GM19452 (cell line): ENCODE measurements around the gene MTHFSD.

Experiments
- ATAC-seq: cut with Tn5 transposase; IDR thresholded peaks from one replicate; pipeline ENCODE4 v1.9.1; 2021; ENCODE audit not compliant: unreplicated experiment

Gene MTHFSD

DNA sequence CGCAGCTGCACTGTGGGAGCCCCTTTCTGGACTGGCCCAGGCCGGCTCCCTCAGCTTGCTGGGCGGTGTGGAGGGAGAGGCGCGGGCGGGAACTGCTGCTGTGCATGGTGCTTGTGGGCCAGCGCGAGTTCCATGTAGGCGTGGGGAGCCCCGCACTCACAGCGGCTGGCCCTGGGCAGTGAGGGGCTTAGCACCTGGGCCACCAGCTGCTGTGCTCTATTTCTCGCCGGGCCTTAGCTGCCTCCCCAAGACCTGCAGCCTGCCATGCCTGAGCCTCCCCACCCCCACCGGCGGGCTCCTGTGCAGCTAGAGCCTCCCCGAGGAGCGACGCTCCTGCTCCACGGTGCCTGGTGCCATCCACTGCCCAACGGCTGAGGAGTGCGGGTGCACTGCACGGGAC lies 1.7 kb downstream of the MTHFSD start:
- no peak for ATAC-seq

DNA sequence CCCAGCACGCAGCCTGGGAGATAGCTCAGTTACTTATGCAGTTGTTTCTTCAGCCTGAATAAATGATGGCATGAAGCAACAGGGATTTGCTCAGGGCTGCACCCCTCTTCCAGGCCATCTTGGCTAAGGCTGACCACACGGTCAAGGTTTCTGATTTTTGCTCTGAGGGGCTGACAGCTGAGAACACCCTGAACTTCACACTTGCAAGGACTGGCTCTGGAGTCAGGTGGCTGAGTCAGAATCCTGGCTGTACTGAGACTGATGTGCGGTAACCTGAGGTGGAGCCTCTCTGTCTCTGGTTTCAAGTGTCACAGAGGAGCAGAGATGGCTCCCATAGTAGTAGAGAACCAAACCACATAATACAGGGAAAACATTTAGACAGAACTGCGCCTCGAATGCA lies 4.8 kb downstream of the MTHFSD start:
- no peak for ATAC-seq

DNA sequence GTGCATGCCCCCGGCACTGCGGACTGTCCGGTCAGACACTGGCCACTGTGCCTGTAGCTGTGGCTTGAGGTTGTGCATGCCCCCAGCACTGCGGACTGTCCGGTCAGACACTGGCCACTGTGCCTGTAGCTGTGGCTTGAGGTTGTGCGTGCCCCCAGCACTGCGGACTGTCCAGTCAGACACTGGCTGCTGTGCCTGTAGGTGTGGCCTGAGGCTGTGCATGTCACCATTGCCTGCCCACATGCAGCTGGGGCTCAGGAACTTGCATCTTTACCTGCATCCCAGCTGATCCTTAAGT lies 5.2 kb downstream of the MTHFSD start:
- ATAC-seq, result no peak

DNA sequence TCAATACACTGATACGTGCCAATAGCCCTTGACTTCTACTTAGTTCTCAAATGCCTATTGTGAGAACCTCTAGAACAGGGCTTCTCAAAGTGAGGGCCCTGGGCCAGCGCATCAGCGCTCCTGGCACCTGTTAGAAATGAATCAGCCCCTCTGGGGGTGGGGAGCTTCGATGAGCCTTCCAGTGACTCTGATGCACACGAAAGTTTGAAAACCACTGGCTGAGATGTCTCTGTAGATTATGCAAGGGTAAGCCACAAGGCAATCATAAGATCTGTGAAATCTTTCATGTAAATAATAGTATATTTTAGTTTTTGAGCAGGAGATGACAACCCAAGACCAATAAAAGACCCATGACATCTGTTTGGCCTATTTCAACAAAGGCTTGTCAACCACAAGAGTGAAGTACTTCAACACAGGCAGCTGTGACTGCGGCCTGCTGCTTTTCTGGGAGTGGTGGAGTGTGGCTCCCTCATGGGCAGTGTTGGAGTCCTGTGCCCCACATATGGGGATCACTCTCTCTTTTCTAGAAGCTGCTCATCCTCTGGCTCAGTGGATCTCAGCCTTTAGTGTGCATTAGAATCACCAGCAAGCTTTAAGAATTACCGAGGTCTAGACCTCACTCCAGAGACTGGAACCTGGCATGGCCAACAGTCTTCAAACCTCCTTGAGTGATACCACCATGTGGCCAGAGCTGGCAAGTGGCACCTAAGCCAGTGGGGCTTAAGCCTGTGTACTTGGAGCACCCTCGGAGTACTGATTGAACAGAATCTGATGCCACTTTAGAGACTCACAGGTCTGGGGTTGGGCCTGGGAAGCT lies 5.8 kb downstream of the MTHFSD start:
- no peak for ATAC-seq

DNA sequence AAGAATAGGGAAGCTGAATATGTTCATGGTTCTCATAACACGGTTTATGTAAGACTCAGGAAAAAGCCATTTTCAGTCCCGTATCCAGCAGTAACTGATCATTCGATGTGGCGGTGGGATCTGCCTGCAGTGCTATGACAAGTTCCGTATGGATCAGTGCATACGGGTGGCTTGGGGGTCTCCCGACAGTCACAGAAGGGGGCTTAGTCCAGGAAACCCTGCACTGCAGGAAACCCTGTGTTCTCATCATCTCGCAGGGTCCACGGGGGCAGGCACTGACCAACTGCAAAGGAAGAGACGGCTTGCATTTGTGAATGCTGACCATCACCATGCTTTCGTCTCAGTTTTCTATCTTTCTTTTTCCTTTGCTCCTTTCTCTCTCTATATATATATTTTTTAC lies 7.7 kb downstream of the MTHFSD start:
- no peak for ATAC-seq

DNA sequence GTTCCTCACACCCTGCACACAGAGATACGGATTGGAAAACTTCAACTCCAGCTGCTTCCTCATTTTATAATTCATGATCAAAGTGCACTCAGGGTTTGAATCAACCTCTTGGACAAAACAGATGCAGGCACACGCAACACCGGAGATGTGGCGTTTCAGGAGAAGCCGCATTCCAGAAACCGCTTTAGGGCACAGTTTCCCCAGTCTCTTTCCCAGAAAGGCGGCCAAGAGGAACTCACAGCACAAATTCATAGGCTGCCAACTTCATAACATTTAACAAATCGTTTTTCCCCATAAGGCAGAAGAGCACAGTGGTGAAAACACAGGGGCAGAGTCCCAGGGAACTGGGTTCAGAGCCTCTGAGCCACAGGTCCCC lies 8.4 kb downstream of the MTHFSD start:
- no peak for ATAC-seq

DNA sequence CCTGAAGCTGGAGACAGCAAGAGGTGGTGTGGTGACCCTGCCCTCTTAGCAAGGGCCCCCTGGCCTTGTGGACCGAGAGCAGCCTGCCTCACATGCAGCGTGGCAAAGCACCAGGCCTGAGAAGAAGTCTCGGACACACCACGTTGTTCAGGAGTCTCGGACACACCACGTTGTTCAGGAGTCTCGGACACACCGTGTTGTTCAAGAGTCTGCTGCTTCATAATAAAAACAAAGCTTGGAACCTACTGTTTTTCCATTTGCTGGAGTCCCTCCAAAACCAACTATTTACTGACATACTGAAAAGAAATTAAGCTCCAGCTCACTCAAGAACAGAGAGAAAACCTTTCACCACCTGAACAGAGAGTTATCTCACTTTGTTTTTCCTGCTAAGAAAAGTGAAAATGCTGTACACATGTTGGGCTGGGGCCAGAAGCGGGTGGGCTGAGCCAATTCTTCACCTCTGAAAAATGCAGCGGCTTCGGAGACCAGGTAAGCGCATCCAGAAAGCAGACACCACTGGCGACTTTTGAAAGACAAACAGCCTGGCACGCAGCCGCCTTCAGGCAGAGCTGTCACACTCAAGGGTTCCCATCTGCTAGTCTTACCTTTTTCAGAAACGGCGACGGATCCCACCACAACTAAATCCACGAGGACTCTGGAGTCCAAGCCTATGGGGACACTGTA lies 8.9 kb downstream of the MTHFSD start:
- ATAC-seq, result no peak

DNA sequence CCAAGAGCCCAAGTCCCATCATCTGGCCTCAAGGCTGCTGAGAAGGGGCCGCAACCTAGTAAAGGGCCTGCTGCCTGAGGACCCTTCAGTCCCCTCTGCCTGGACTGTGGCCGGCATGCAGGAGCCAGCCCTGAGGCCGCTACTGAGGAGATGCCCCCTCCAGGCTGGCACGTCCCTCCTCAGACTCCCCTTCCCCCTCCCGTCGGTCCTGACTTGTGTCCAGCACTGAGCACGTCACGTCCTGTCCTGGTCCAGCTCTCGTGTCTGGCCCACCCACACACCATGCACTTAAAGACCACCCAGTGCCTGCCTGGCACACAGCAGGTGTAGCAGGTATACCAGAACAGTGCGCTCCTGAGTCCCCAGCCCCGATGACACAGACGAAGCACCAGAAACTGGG lies 9.6 kb downstream of the MTHFSD start:
- no peak for ATAC-seq

DNA sequence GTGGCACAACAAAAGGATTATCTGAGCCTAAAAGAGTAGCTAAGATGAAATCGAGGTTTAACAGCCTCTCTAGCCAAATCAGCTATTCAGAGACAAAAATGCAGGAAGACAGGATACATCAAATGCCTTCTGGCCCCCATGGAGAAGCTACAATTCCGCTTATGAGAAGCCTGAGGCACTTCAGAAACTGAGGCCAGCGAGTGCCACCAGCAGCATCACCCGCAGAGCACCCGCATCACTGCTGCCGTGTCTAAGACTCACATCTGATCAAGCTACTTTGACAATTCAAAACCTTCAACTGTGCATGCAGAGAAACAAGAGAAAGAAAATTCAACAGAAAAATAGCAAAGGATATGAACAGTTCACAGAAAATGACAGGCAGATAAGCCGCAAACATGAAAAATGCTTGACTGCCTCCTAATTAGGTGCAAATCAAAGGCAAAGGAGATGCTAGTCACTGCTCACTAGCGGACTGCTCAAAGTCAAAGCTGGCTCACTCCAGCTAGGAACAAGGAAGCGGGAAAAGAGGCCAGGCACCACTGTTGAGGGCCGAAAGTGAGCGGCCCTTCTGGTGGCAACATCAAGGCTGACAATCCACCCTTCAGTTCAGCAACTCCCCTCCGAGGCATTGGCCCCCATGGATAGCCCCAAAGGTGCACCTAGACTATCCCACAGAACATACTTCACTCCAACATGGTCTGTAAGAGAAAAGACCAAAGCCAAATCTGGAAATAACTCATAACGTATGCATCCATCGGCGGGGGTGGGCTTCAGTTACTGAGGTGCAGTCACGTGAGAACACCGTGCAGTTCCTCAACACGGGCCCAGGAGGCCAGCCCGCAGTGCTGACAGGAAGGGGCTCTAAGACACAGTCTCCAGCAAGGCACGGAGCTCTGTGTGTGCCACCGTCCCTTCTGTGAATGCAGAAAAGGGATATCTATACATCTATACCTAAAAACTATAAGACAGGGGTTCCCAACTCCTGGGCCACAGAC lies 12.0 kb downstream of the MTHFSD start:
- no peak for ATAC-seq

DNA sequence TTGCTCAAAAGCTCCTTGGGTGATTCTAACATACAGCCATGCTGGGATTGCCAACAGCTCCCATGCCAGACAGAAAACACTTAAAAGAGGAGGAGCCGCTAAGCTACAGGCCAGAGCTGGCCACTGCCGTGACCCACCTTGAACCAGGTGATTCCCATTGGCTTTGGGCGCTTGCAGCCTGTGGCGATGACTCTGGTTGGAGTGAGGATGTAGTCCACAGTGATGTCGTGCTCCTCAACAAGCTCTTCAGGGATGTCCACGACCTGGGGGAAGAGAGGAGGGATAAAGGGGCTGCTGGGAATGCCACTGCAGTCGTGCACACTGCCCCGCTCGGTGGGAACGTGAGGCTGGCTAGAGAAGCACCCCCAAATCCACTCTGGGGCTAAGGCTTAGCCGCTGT lies 13.5 kb downstream of the MTHFSD start:
- ATAC-seq, result no peak

DNA sequence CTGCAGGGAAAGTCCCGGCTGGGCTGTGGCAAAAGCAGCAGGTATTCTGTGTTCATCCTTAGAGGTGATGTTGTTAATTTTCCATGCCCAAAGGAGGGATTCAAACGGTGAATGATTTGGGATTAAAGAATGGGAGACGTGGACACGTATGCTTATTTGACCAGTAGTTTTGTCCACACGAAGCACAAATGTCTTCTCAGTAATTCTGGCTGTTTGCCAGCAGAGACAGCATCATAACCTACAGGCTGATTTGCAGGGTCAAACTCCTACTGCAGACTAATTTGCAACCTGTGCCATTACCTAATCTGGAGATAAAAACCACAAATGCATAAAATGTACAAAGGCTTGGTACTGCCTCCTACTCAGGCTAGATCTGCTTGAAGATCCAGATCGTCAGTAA lies 14.1 kb downstream of the MTHFSD start:
- ATAC-seq, result no peak

DNA sequence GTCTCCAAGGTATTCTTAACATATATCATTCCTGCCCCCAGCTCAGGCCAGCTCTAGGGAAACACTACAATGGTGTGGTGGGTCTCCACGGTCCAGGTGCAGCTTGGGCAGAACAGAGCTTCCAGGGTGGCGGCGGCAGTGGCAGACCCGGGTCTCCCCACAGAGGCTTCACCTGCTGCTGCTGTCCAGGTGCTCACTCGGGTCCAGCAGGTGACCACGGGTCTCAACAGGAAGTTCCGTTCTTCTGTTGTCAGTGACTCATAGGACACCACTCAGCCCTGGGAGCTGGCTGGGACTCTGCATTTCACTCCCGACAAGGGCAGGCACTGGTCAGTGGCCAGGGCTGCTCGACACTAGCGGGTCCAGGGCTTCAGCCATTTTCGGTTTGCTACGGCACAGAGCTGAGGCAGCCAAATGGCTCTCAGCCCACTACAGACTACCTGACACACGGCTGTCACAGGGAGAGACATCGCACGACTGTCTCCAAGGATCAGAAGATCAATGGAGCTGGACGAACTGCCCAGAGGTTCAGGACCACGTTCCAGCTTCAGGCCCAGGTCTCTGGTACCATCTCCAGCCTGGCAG lies 16.7 kb downstream of the MTHFSD start:
- ATAC-seq, result no peak

DNA sequence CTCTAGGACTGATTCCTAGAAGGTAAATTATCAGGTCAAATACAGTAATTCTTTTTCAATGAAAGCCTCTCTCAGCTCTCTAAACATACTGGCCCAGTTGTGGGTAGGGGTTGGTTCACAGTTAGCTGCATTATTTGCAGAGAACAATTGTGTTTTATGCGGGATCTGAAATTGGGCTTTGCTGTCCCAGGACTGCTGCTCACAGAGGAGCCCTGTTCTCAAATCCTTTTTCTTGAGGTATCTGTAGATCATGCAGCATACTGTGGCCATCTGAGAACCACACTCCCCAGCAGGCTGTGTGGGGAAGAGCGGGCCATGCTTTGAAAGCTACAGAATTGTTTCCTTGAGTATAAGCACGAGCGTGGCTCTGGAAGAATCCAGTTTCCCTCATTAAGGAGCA lies 17.5 kb downstream of the MTHFSD start:
- no peak for ATAC-seq

DNA sequence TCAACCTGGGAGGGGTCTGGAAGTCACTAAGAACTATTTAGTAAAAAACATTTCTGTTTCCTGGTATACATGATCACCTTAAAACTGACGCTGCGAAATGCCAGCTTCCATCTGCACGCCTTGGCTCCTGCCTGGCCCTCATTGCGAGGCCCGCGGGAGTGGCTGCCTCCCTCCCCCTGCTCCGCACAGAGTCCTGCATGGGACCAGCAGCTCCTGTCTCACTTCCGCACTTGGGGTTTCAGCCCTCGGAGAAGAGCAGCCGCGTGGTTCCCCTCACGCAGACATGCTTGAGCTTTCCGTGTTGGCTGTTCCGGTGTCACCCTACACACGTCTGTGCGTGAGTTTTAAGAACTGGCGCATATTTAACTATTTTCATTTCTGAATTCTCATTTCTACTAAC lies 18.4 kb downstream of the MTHFSD start:
- no peak for ATAC-seq

DNA sequence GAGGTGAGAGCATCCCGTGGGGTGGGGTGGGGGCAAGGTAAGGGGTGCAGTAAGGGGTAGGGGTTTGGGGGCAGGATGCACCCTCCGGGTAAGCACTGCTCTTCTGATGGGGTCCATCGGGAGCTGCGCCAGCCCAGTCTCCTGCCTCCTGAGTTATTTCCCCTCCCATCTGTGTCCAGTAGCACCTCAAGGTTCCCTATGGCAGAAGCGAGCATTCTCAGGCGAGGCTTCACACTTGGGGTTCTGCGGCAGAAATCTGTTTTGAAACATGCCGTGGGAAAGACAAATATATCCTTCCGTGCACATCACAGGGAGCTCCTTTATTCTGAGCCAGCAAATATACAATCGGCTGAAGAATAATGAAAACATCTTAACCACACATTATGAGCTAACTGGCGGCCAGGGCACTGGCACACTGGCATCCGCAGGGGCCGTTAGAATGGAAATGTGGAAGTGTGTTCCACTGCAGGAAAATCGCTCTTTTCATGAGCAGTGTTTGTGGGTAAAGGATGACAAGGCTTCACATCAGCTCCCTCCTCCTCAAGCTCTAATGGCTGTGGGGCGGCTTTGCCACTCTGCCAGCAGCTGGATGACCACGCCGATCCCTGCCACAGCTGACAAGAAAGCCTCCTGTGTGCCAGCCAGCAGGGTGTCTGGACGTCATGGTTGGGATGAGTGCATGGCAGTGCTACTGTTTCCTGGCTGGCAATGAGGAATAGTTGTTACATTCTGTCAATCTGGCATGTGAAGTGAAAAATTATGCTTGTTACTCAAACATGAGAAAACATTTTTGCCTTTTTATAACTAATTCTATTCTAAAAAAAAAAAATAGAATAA lies 20.0 kb downstream of the MTHFSD start:
- ATAC-seq, result no peak

DNA sequence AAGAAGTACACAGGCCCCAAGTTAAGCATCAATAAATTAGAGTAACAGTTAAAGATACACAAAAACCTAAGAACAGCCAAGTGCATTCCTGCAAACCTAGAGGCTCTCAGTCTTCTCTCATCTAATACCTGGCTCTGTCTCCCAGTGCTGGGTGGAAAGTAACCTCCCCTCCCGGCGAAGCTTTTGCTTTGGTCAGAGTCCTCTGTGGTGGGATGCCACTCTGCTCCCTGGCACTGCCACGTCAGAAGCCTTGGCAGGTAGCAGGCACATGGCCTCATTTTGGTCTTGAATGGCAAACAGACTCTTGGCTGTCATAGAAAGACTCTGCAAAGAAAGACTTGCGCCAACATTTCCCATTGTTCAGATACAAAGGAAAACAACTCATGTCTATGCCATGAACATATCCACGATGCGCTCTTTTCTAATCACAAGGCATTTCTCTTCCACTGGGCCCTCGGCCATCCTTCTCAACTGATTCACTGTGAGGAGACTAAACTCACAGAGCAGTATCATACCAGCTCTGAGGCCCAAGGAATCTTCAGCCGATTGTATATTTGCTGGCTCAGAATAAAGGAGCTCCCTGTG lies 21.2 kb downstream of the MTHFSD start:
- no peak for ATAC-seq

DNA sequence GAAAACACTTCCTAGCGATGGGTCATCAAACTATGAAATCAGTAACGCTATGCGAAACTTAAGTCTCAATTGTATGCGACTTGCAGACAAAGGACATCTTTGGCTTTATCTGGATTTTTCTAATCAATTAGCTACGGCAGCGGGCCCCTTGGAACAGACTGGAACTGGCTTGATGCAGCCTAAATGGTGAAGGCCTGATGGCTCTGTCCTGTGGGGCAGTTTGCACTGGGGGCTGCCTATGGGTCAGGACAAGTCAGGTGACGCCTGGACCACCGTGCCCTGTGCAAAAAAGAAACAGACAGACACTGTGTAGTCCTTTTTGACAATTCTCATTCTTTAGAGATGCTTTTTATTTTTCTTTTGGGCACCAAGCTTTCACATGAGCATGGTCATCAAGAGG lies 22.0 kb downstream of the MTHFSD start:
- no peak for ATAC-seq

DNA sequence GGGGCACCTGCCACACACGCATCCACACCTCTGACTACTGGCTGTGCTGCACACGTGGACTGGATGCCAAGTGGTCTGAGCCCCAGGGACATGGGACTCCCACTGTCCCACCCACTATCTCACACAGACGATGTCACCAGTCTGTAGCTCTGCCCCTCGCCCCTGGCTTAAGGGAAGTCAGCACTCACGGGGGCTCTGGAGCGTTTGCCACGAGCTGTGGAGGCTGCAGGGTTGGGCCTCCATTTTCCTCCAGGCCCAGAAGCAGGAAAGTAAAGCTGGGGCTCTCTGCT lies 22.6 kb downstream of the MTHFSD start:
- ATAC-seq, result no peak

DNA sequence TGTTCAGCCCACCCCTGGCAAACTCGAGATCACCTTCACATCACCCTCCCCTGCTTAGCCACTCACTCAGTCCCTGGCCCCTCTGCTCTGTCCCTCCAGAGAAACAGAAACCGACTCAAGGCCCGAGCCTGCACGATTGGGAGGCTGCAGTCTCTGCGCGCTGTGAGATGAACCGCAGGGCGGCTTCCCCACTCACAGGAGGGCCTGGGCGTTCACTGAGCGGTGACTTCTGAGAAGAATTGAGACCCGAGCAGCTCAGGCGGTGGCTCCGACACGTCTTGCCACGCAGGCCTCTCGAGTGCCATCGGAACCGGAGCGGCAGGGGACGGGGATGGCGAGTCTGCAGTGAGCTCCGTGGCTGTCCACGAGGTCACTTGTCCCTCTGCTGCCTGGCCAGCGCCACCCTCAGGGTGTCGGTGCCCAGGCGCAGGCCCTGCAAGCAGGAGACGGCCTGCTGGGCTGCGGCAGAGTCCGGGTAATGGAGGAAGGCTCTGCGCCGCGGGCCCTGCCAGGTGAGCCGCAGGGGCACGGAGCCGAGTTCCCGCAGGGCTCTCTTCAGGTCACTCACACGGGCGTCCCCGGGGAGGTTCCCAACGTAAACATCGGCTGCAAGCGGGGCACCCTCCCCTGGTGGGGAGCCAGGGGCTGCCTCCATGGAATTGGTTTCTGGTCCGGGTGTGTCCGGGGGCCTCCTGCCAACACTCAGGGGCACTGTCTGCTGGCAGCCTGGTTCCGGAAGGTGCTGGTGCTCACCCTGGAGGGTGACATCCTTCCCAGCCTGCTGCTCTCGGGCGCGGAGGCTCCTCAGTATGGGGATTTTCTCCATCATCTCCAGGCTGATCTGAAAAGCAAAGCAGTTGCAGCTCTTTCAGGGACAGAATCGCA lies 23.2 kb downstream of the MTHFSD start:
- no peak for ATAC-seq

DNA sequence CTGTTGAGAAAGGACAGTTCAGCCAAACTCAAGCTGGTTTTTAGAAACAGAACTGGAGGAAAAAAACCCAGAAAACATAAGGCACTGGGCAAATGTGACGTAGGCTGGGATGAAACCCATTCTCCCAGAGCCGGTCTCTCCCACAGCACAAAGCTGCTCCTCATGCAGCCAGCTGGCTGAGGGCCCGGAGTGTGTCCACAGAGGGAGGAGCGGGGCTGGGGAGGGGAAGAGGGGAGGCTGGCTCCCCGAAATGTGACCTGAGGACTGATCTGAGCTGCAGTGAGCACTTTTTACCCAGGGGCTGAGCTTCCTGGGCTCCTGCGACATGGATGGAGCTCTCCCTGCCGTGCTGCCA lies 23.9 kb downstream of the MTHFSD start:
- ATAC-seq, result no peak
